ENCODE results near the gene COL18A1. TPM values are rescaled to one million over a fixed set of nuclear protein-coding genes. Genes with fewer than 3 reads are reported as not detected.

COL18A1 gene
- total and polyA plus RNA-seq, 4 donors = 44.9 to 308 (median 232) TPM

GRCh38 chr21:45468051-45468970, 63.3 kb downstream of the COL18A1 start:
- H3K9ac ChIP-seq (ENCODE audit: low read depth in 1 of 2, low read length in 2 of 2) = no peak overlapping the region
- H3K9me3 ChIP-seq (ENCODE audit: control insufficient read depth in 4 of 4, low read length in 3 of 4) = no peaks in the 10 kb centered on the region
- H3K4me3 ChIP-seq (ENCODE audit: low read depth in 1 of 3, low read length in 3 of 3) = no peak overlapping the region
- H3K36me3 ChIP-seq (ENCODE audit: control insufficient read depth in 4 of 4, insufficient read depth in 3 of 4, low read depth in 1 of 4, low read length in 3 of 4) = peaks cover 0 to 4% (median 2%) of the 10 kb centered on the region in 4 donors
- no peak for DNase-seq (ENCODE audit: low spot score)
- H3K27ac ChIP-seq (ENCODE audit: low read depth in 1 of 2, low read length in 2 of 2) = peak overlapping the region; percentile 34 to 85
- H3K4me1 ChIP-seq (ENCODE audit: control insufficient read depth in 4 of 4, insufficient read depth in 4 of 4, low read length in 3 of 4) = peaks cover 27 to 96% (median 86%) of the 10 kb centered on the region in 4 donors
- TF ChIP-seq ZBTB33 (IDR thresholded peaks at IDR 0.05) (no peak), JUND (IDR thresholded peaks at IDR 0.05) (no peak)
- H3K27me3 ChIP-seq (ENCODE audit: control insufficient read depth in 4 of 4, insufficient read depth in 4 of 4, low read length in 3 of 4) = no peaks in the 10 kb centered on the region
- 72% methylated on average over 45 of the region's 45 CpGs for WGBS

- peaks cover 26 to 97% (median 84%) of the 10 kb centered on the region in 4 donors for H3K4me1 ChIP-seq (ENCODE audit: control insufficient read depth in 4 of 4, insufficient read depth in 4 of 4, low read length in 3 of 4)
- H3K4me3 ChIP-seq (ENCODE audit: low read depth in 1 of 3, low read length in 3 of 3) = no peak overlapping the region
- H3K9ac ChIP-seq (ENCODE audit: low read depth in 1 of 2, low read length in 2 of 2) = no peak overlapping the region
- H3K27ac ChIP-seq (ENCODE audit: low read depth in 1 of 2, low read length in 2 of 2) = peak overlapping the region; percentile 34 to 85
- WGBS = 47% methylated on average over 14 of the region's 14 CpGs
- no peaks in the 10 kb centered on the region for H3K9me3 ChIP-seq (ENCODE audit: control insufficient read depth in 4 of 4, low read length in 3 of 4)
- no peaks in the 10 kb centered on the region for H3K27me3 ChIP-seq (ENCODE audit: control insufficient read depth in 4 of 4, insufficient read depth in 4 of 4, low read length in 3 of 4)
- no peak for TF ChIP-seq RAD21 (IDR thresholded peaks at IDR 0.05)
- TF ChIP-seq RXRA (IDR thresholded peaks at IDR 0.05) = no peak
- no peak for TF ChIP-seq SP1 (IDR thresholded peaks at IDR 0.05)
- TF ChIP-seq, protein P1, sequence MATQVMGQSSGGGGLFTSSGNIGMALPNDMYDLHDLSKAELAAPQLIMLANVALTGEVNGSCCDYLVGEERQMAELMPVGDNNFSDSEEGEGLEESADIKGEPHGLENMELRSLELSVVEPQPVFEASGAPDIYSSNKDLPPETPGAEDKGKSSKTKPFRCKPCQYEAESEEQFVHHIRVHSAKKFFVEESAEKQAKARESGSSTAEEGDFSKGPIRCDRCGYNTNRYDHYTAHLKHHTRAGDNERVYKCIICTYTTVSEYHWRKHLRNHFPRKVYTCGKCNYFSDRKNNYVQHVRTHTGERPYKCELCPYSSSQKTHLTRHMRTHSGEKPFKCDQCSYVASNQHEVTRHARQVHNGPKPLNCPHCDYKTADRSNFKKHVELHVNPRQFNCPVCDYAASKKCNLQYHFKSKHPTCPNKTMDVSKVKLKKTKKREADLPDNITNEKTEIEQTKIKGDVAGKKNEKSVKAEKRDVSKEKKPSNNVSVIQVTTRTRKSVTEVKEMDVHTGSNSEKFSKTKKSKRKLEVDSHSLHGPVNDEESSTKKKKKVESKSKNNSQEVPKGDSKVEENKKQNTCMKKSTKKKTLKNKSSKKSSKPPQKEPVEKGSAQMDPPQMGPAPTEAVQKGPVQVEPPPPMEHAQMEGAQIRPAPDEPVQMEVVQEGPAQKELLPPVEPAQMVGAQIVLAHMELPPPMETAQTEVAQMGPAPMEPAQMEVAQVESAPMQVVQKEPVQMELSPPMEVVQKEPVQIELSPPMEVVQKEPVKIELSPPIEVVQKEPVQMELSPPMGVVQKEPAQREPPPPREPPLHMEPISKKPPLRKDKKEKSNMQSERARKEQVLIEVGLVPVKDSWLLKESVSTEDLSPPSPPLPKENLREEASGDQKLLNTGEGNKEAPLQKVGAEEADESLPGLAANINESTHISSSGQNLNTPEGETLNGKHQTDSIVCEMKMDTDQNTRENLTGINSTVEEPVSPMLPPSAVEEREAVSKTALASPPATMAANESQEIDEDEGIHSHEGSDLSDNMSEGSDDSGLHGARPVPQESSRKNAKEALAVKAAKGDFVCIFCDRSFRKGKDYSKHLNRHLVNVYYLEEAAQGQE (IDR thresholded peaks at IDR 0.05) = no peak
- TF ChIP-seq EGR1 (IDR thresholded peaks at IDR 0.05; ENCODE audit: low read depth in 2 of 2) = no peak
- no peak for TF ChIP-seq HNF4G (IDR thresholded peaks at IDR 0.05)
- TF ChIP-seq CTCF (IDR thresholded peaks at IDR 0.05; ENCODE audit: low read depth, low read length, missing input control) = no peak
- no peak for TF ChIP-seq YY1 (IDR thresholded peaks at IDR 0.05)
- TF ChIP-seq NR2F2 (IDR thresholded peaks at IDR 0.05) = no peak
- TF ChIP-seq ATF3 (IDR thresholded peaks at IDR 0.05) = no peak
- TF ChIP-seq FOXA1 (IDR thresholded peaks at IDR 0.05) = no peak
- TF ChIP-seq TAF1 (conservative IDR thresholded peaks at IDR 0.05) = no peak
- no peak for TF ChIP-seq ZBTB33 (IDR thresholded peaks at IDR 0.05)
- no peak for TF ChIP-seq FOXA2 (IDR thresholded peaks at IDR 0.05)
- TF ChIP-seq HNF4A (conservative IDR thresholded peaks at IDR 0.05) = no peak
- no peak for TF ChIP-seq MAX (IDR thresholded peaks at IDR 0.05)
- TF ChIP-seq GABPA (IDR thresholded peaks at IDR 0.05 in 1 of 2, conservative IDR thresholded peaks at IDR 0.05 in 1 of 2) = no peak
- no peak for TF ChIP-seq JUND (IDR thresholded peaks at IDR 0.05)
- peaks cover 0 to 4% (median 2%) of the 10 kb centered on the region in 4 donors for H3K36me3 ChIP-seq (ENCODE audit: control insufficient read depth in 4 of 4, insufficient read depth in 3 of 4, low read depth in 1 of 4, low read length in 3 of 4)
- DNase-seq (ENCODE audit: low spot score) = no peak
Observed at GRCh38 chr21:45468971-45469272, 64.0 kb downstream of the COL18A1 start.

All from liver (tissue), 9 donors.